HG03439 (cell line): Measurements from ENCODE around the gene RSRC1.
"Not testable (repeated sequence)": the region's sequence is repeated elsewhere in the genome, so short reads cannot be mapped to it uniquely, and the experiment has no call there.

Source experiments
- ATAC-seq: cut with Tn5 transposase; IDR thresholded peaks from one replicate; pipeline ENCODE4 v1.9.1; 2021; ENCODE audit warnings: mild to moderate bottlenecking, moderate library complexity; ENCODE audit not compliant: unreplicated experiment

The RSRC1 gene

GRCh38 chr3:158109804-158110657 is at the start of gene RSRC1:
Gene RSRC1, plus strand, starts transcription at chr3:158110089. Its CDS starts 12,016 bp downstream, at chr3:158122105.
- ATAC-seq = peak; percentile 80

GRCh38 chr3:158065574-158065973 is 44.3 kb upstream of the RSRC1 start:
- ATAC-seq = not testable (repeated sequence)

GRCh38 chr3:158072790-158073189 is 37.1 kb upstream of the RSRC1 start:
- no peak for ATAC-seq

- ATAC-seq = no peak
These were observed 35.3 kb upstream of the RSRC1 start for GRCh38 chr3:158074591-158074990.

GRCh38 chr3:158079599-158079998 is 30.3 kb upstream of the RSRC1 start:
- ATAC-seq = no peak

- no peak for ATAC-seq
These were observed 25.2 kb upstream of the RSRC1 start for GRCh38 chr3:158084651-158085050.

- no peak for ATAC-seq
These were observed 24.5 kb upstream of the RSRC1 start for GRCh38 chr3:158085358-158085757.

- ATAC-seq = no peak
These were observed 24.0 kb upstream of the RSRC1 start for GRCh38 chr3:158085931-158086330.

GRCh38 chr3:158086361-158086760 is 23.5 kb upstream of the RSRC1 start:
- ATAC-seq = no peak

GRCh38 chr3:158086776-158087175 is 23.1 kb upstream of the RSRC1 start:
- no peak for ATAC-seq

GRCh38 chr3:158091531-158091930 is 18.4 kb upstream of the RSRC1 start:
- ATAC-seq = no peak

GRCh38 chr3:158093526-158093925 is 16.4 kb upstream of the RSRC1 start:
- ATAC-seq = no peak

GRCh38 chr3:158094235-158095110 is 15.4 kb upstream of the RSRC1 start:
- peak; percentile 50 for ATAC-seq

GRCh38 chr3:158095111-158095813 is 14.6 kb upstream of the RSRC1 start:
- no peak for ATAC-seq

- ATAC-seq = no peak
These were observed 13.8 kb upstream of the RSRC1 start for GRCh38 chr3:158095814-158096704.

- ATAC-seq = no peak
These were observed 12.8 kb upstream of the RSRC1 start for GRCh38 chr3:158097081-158097592.

GRCh38 chr3:158097593-158098308 is 12.1 kb upstream of the RSRC1 start:
- peak; percentile 94 for ATAC-seq

- ATAC-seq = peak; percentile 0
These were observed 11.6 kb upstream of the RSRC1 start for GRCh38 chr3:158098309-158098639.

GRCh38 chr3:158098834-158099424 is 11.0 kb upstream of the RSRC1 start:
- no peak for ATAC-seq
